SK-N-SH treated with all-trans-retinoic acid at 6 μM for 48 hours (cell line): ENCODE results near the gene TMCO2.

Experiments used
- ATAC-seq: fragments of 200-7000 bp; cut with Tn5 transposase; 3 replicates; pipeline ENCODE4 v1.9.1; 2020; ENCODE audit warnings: mild to moderate bottlenecking, moderate library complexity
- ARNTL ChIP-seq: fragments of 450-650 bp; formaldehyde crosslinking; IDR thresholded peaks from 2 replicates; pipeline ENCODE4 v1.5.0; 2020; ENCODE audit warnings: low read depth, mild to moderate bottlenecking, moderate library complexity, borderline replicate concordance
- BACH2 ChIP-seq: fragments of 250-450 bp; sonication (Bioruptor Pico); IDR thresholded peaks from 2 replicates; pipeline ENCODE4 v1.9.0; 2021; ENCODE audit warnings: mild to moderate bottlenecking, borderline replicate concordance
- CSDC2 ChIP-seq: fragments of 250-450 bp; sonication (Bioruptor Pico); IDR thresholded peaks from 2 replicates; pipeline ENCODE4 v1.5.0; 2020; ENCODE audit warnings: mild to moderate bottlenecking, moderate library complexity
- ESRRG ChIP-seq: fragments of 250-450 bp; sonication (Bioruptor Pico); IDR thresholded peaks from 2 replicates; pipeline ENCODE4 v1.6.1; 2021; ENCODE audit warnings: mild to moderate bottlenecking
- GLIS3 ChIP-seq: fragments of 250-450 bp; sonication (Bioruptor Pico); IDR thresholded peaks from 2 replicates; pipeline ENCODE4 v1.5.0; 2020; ENCODE audit warnings: mild to moderate bottlenecking, moderate library complexity
- OSR1 ChIP-seq: fragments of 250-450 bp; sonication (Bioruptor Pico); IDR thresholded peaks from 2 replicates; pipeline ENCODE4 v1.8.0; 2022; ENCODE audit warnings: moderate library complexity, mild to moderate bottlenecking, inconsistent platforms
- PATZ1 ChIP-seq: fragments of 250-450 bp; sonication (Bioruptor Pico); IDR thresholded peaks from 2 replicates; pipeline ENCODE4 v1.8.0; 2020; ENCODE audit warnings: mild to moderate bottlenecking, moderate library complexity, borderline replicate concordance
- POU6F1 ChIP-seq: fragments of 250-450 bp; sonication (Bioruptor Pico); IDR thresholded peaks from 2 replicates; pipeline ENCODE4 v1.8.0; 2021; ENCODE audit warnings: low read depth, mild to moderate bottlenecking, moderate library complexity, borderline replicate concordance
- PPARA ChIP-seq: fragments of 250-450 bp; sonication (Bioruptor Pico); IDR thresholded peaks from 2 replicates; pipeline ENCODE4 v1.5.0; 2020; ENCODE audit warnings: mild to moderate bottlenecking, borderline replicate concordance
- RARB ChIP-seq: fragments of 250-450 bp; sonication (Bioruptor Pico); IDR thresholded peaks from 2 replicates; pipeline ENCODE4 v1.8.0; 2021; ENCODE audit warnings: mild to moderate bottlenecking, moderate library complexity
- TCF4 ChIP-seq: fragments of 250-450 bp; sonication (Bioruptor Pico); IDR thresholded peaks from 2 replicates; pipeline ENCODE4 v1.8.0; 2021; ENCODE audit warnings: mild to moderate bottlenecking, moderate library complexity, borderline replicate concordance
- TOX ChIP-seq: fragments of 250-450 bp; sonication (Bioruptor Pico); IDR thresholded peaks from 2 replicates; pipeline ENCODE4 v1.8.0; 2021; ENCODE audit warnings: mild to moderate bottlenecking, moderate library complexity, borderline replicate concordance
- TSHZ2 ChIP-seq: fragments of 250-450 bp; sonication (Bioruptor Pico); IDR thresholded peaks from 2 replicates; pipeline ENCODE4 v1.5.0; 2020; ENCODE audit warnings: mild to moderate bottlenecking, moderate library complexity
- ZC3H10 ChIP-seq: fragments of 250-450 bp; sonication (Bioruptor Pico); IDR thresholded peaks from 2 replicates; pipeline ENCODE4 v1.5.1; 2021; ENCODE audit warnings: mild to moderate bottlenecking, moderate library complexity
- ZFP3 ChIP-seq: fragments of 250-450 bp; sonication (Bioruptor Pico); IDR thresholded peaks from 2 replicates; pipeline ENCODE4 v1.5.0; 2020; ENCODE audit warnings: mild to moderate bottlenecking, moderate library complexity
- ZFP30 ChIP-seq: fragments of 450-650 bp; formaldehyde crosslinking; IDR thresholded peaks from 2 replicates; pipeline ENCODE4 v1.5.0; 2022; ENCODE audit warnings: mild to moderate bottlenecking, moderate library complexity
- ZNF565 ChIP-seq: fragments of 450-650 bp; formaldehyde crosslinking; conservative IDR thresholded peaks from 2 replicates; pipeline ENCODE4 v1.5.0; 2020; ENCODE audit warnings: low read depth, mild to moderate bottlenecking, moderate library complexity
- ZNF70 ChIP-seq: fragments of 450-650 bp; formaldehyde crosslinking; IDR thresholded peaks from 2 replicates; pipeline ENCODE4 v1.5.0; 2020; ENCODE audit warnings: mild to moderate bottlenecking, moderate library complexity
- ZNF8 ChIP-seq: fragments of 450-650 bp; formaldehyde crosslinking; IDR thresholded peaks from 2 replicates; pipeline ENCODE4 v1.5.0; 2020; ENCODE audit warnings: mild to moderate bottlenecking, moderate library complexity
- TF ChIP-seq, protein P1 (sequence below): fragments of 250-450 bp; sonication (Bioruptor Pico); IDR thresholded peaks from 2 replicates; pipeline ENCODE4 v1.5.1; 2021; ENCODE audit warnings: mild to moderate bottlenecking, moderate library complexity
- TF ChIP-seq, protein P2 (sequence below): fragments of 250-450 bp; sonication (Bioruptor Pico); IDR thresholded peaks from 2 replicates; pipeline ENCODE4 v1.5.1; 2020; ENCODE audit warnings: low read depth, mild to moderate bottlenecking, moderate library complexity

Gene TMCO2

DNA sequence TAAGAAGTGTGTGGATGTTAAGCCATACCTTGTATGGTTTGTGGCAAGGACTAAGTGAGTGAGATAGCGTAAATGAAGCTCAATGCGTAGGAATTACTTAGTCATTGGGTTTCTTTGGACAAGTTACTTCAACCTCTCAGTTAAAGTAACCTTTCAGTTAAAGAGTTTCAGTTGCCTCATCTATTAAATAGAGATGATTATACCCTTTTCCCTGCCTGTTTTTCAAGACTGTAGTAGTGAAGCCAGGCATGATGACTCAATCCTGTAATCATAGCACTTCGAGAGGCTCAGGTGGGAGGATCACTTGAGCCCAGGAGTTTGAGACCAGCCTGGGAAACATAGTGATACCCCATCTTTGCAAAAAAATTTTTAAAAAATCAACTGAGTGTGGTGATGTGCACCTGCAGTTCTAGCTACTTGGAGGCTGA, 16.6 kb downstream of the TMCO2 start (continued):
- TF ChIP-seq, protein P1, sequence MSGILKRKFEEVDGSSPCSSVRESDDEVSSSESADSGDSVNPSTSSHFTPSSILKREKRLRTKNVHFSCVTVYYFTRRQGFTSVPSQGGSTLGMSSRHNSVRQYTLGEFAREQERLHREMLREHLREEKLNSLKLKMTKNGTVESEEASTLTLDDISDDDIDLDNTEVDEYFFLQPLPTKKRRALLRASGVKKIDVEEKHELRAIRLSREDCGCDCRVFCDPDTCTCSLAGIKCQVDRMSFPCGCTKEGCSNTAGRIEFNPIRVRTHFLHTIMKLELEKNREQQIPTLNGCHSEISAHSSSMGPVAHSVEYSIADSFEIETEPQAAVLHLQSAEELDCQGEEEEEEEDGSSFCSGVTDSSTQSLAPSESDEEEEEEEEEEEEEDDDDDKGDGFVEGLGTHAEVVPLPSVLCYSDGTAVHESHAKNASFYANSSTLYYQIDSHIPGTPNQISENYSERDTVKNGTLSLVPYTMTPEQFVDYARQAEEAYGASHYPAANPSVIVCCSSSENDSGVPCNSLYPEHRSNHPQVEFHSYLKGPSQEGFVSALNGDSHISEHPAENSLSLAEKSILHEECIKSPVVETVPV (CRISPR knock-in tag), result no peak
- TF ChIP-seq OSR1 (CRISPR knock-in tag) (no peak), BACH2 (CRISPR knock-in tag) (no peak), ZFP30 (CRISPR knock-in tag) (no peak), ESRRG (CRISPR knock-in tag) (no peak), RARB (CRISPR knock-in tag) (no peak)
- TF ChIP-seq, all 23 proteins: peak for 0

- TF ChIP-seq ZNF565 (CRISPR knock-in tag) (no peak), ZFP30 (CRISPR knock-in tag) (no peak), TOX (CRISPR knock-in tag) (no peak), ARNTL (CRISPR knock-in tag) (no peak), OSR1 (CRISPR knock-in tag) (no peak), POU6F1 (CRISPR knock-in tag) (no peak), CSDC2 (no peak), ZFP3 (CRISPR knock-in tag) (no peak), ZNF8 (no peak), PPARA (CRISPR knock-in tag) (no peak)
- TF ChIP-seq, protein P1 (CRISPR knock-in tag), result no peak
- ATAC-seq, result no peak
These were observed 17.6 kb downstream of the TMCO2 start for GRCh38 chr1:40265298-40265697.

DNA sequence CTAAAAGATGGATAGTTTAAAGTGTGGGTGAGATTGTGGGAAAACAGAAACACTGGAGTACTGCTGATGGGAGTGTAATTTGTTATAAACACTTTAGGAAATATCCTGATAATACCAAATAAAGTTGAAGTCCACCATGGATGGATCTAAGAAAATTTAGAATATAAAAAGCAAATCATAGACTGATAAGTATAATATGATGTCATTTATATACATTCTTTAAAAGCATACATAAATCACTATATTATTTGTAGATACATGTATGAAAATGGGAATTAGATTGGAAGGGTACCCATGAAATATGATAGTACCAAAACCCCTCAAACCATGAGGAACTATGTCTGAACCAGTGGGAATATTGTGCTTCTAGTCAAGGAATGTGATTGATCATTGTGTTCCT, 18.2 kb downstream of the TMCO2 start:
- TF ChIP-seq PATZ1 (CRISPR knock-in tag) (no peak), ESRRG (CRISPR knock-in tag) (no peak), ZNF8 (no peak), PPARA (CRISPR knock-in tag) (no peak), ZFP3 (CRISPR knock-in tag) (no peak), TOX (CRISPR knock-in tag) (no peak), POU6F1 (CRISPR knock-in tag) (no peak), TCF4 (CRISPR knock-in tag) (no peak), BACH2 (CRISPR knock-in tag) (no peak), TSHZ2 (CRISPR knock-in tag) (no peak), OSR1 (CRISPR knock-in tag) (no peak), ZNF70 (CRISPR knock-in tag) (no peak), ZNF565 (CRISPR knock-in tag) (no peak), GLIS3 (CRISPR knock-in tag) (no peak), ZC3H10 (no peak)
- TF ChIP-seq, protein P2, sequence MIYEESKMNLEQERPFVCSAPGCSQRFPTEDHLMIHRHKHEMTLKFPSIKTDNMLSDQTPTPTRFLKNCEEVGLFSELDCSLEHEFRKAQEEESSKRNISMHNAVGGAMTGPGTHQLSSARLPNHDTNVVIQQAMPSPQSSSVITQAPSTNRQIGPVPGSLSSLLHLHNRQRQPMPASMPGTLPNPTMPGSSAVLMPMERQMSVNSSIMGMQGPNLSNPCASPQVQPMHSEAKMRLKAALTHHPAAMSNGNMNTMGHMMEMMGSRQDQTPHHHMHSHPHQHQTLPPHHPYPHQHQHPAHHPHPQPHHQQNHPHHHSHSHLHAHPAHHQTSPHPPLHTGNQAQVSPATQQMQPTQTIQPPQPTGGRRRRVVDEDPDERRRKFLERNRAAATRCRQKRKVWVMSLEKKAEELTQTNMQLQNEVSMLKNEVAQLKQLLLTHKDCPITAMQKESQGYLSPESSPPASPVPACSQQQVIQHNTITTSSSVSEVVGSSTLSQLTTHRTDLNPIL (CRISPR knock-in tag), result no peak
- TF ChIP-seq, protein P1 (CRISPR knock-in tag), result no peak
- no peak for ATAC-seq
